B cell (primary cell): ENCODE measurements around the gene ARID3A. TPM values are rescaled to one million over a fixed set of nuclear protein-coding genes. Genes with fewer than 3 reads are reported as not detected.

ENCODE experiments used
- ATAC-seq: fragments of 200-7000 bp; cut with Tn5 transposase; one replicate; pipeline ENCODE4 v1.10.0; 2021; ENCODE audit warnings: low read depth, mild to moderate bottlenecking, moderate number of reproducible peaks, moderate library complexity
- CTCF ChIA-PET: fragments of 350-600 bp; sonication (Branson Sonifier 250); formaldehyde crosslinking; loops from one replicate; lab custom pipeline; 2021; ENCODE audit warnings: antibody characterized with exemption, inconsistent platforms; lab: Charles Lee
- POLR2A ChIA-PET: fragments of 350-600 bp; sonication (Branson Sonifier 250); formaldehyde crosslinking; loops from one replicate; lab custom pipeline; 2021; ENCODE audit warnings: antibody characterized with exemption; lab: Charles Lee
- DNase-seq: peaks from one replicate; pipeline ENCODE4 v3.0.0; 2013
- H2AFZ ChIP-seq: 2 replicates; pipeline ENCODE4 v1.6.1; 2012; ENCODE audit warnings: mild to moderate bottlenecking, low read depth, low read length; ENCODE audit not compliant: insufficient read depth, poor library complexity, severe bottlenecking
- H3K27ac ChIP-seq, 2 donors: 1 replicate in 1 of 2; 2 replicates in 1 of 2; pipeline ENCODE4 v1.5.1; 2012 to 2013; ENCODE audit warnings: low read length in 2 of 2, mild to moderate bottlenecking in 2 of 2, moderate library complexity in 1 of 2
- H3K27me3 ChIP-seq, 4 experiments: fragments of 200-600 bp in 1 of 4; sonication (generic) in 1 of 4; replicated peaks in 1 of 4; 1 replicate in 2 of 4; 2 replicates in 2 of 4; pipeline versions ENCODE4 v1.6.1 to v1.7.0; 2013 to 2016; ENCODE audit warnings: low read length in 3 of 4, mild to moderate bottlenecking in 2 of 4, mixed read lengths in 1 of 4, moderate library complexity in 1 of 4; ENCODE audit not compliant: insufficient read depth in 4 of 4, control insufficient read depth in 3 of 4; ENCODE audit errors: control extremely low read depth in 1 of 4
- H3K36me3 ChIP-seq, 2 experiments: replicated peaks in 1 of 2; 1 replicate in 1 of 2; 2 replicates in 1 of 2; pipeline versions ENCODE4 v1.6.1 to v1.7.1; 2013; ENCODE audit warnings: low read length in 1 of 2; ENCODE audit not compliant: insufficient read depth in 2 of 2, control insufficient read depth in 1 of 2; ENCODE audit errors: control extremely low read depth in 1 of 2, extremely low read depth in 1 of 2
- H3K4me1 ChIP-seq, 2 donors: fragments of 200-600 bp in 1 of 2; sonication (generic) in 1 of 2; 1 replicate in 1 of 2; 2 replicates in 1 of 2; pipeline versions ENCODE4 v1.5.1 to v1.6.1; 2013 to 2017; ENCODE audit warnings: low read length in 2 of 2; ENCODE audit not compliant: control insufficient read depth in 2 of 2, insufficient read depth in 2 of 2
- H3K4me2 ChIP-seq: replicated peaks from 2 replicates; pipeline ENCODE3; 2012; ENCODE audit warnings: mild to moderate bottlenecking, low read depth, low read length; ENCODE audit not compliant: poor library complexity, severe bottlenecking
- H3K4me3 ChIP-seq, 5 experiments: fragments of 200-600 bp in 1 of 5; sonication (generic) in 1 of 5; 1 replicate in 3 of 5; 2 replicates in 2 of 5; pipeline versions ENCODE4 v1.5.1 to v1.7.0; 2011 to 2016; ENCODE audit warnings: low read length in 4 of 5, mild to moderate bottlenecking in 4 of 5, low read depth in 2 of 5, control low read depth in 1 of 5, moderate library complexity in 1 of 5; ENCODE audit not compliant: insufficient read depth in 1 of 5; ENCODE audit errors: control extremely low read depth in 1 of 5, extremely low read depth in 1 of 5
- H3K79me2 ChIP-seq: fragments of 200-600 bp; sonication (generic); one replicate; pipeline ENCODE4 v1.6.0; 2016; ENCODE audit warnings: low read length; ENCODE audit not compliant: control insufficient read depth, insufficient read depth
- H3K9ac ChIP-seq: fragments of 200-600 bp; sonication (generic); 2 replicates; pipeline ENCODE4 v1.6.1; 2017; ENCODE audit warnings: mild to moderate bottlenecking, low read length, moderate library complexity
- H3K9me3 ChIP-seq, 3 donors: one replicate each; pipeline versions ENCODE4 v1.6.1 to v1.7.1; 2013; ENCODE audit warnings: low read length in 2 of 3; ENCODE audit not compliant: control insufficient read depth in 2 of 3, insufficient read depth in 1 of 3; ENCODE audit errors: control extremely low read depth in 1 of 3
- H4K20me1 ChIP-seq: 2 replicates; pipeline ENCODE4 v1.6.0; 2012; ENCODE audit warnings: mild to moderate bottlenecking, low read length; ENCODE audit not compliant: insufficient read depth, control insufficient read depth, poor library complexity, severe bottlenecking
- H3K27ac Mint-ChIP-seq: one replicate; pipeline ENCODE4 v1.8.0; 2021; ENCODE audit warnings: mixed read lengths
- H3K27me3 Mint-ChIP-seq: one replicate; pipeline ENCODE4 v1.8.0; 2021; ENCODE audit warnings: mixed read lengths
- H3K4me1 Mint-ChIP-seq: one replicate; pipeline ENCODE4 v1.8.0; 2021; ENCODE audit warnings: mixed read lengths
- H3K4me3 Mint-ChIP-seq: one replicate; pipeline ENCODE4 v1.8.0; 2021; ENCODE audit warnings: mixed read lengths
- H3K9me3 Mint-ChIP-seq: one replicate; pipeline ENCODE4 v1.8.0; 2022; ENCODE audit warnings: mixed read lengths; ENCODE audit not compliant: insufficient read depth
- EZH2 ChIP-seq: IDR thresholded peaks from 2 replicates; pipeline ENCODE4 v1.6.1; 2012; ENCODE audit warnings: borderline replicate concordance, low read depth, mild to moderate bottlenecking, moderate library complexity, low read length; ENCODE audit not compliant: insufficient read depth, poor library complexity, severe bottlenecking
- WGBS: methylation state at CpG from one replicate; pipeline ENCODE4 v1.1.5; 2013; ENCODE audit warnings: missing lambda C conversion rate; ENCODE audit not compliant: insufficient coverage; 5-methylcytosine and 5-hydroxymethylcytosine counted together
- intact Hi-C: fragments of 100-400 bp; cut with micrococcal nuclease; formaldehyde crosslinking; loops from one replicate; pipeline ENCODE4 v1.10.0; 2022
- polyA plus RNA-seq: library from polyadenylated mRNA; depleted of rRNA; stranded (reverse); fragments of >200 nt; gene quantifications from 2 replicates; pipeline ENCODE4 v1.2.3, GENCODE V29; 2012
- total RNA-seq, 2 donors: library from RNA; stranded (reverse); fragments of 120-200 nt in 1 of 2; gene quantifications; 1 replicate in 1 of 2; 2 replicates in 1 of 2; pipeline versions ENCODE4 v1.2.3 to v1.2.4, GENCODE V29; 2013 to 2022
- TF ChIP-seq, protein P1 (sequence below): fragments of 200-600 bp; IDR thresholded peaks from one replicate; pipeline ENCODE4 v1.8.0; 2022; ENCODE audit warnings: antibody characterized with exemption, mild to moderate bottlenecking

The ARID3A gene
- total and polyA plus RNA-seq, 2 donors (not counting 1 experiment from before 2014, with no cell fraction given), result 22.9 to 60.5 TPM

DNA sequence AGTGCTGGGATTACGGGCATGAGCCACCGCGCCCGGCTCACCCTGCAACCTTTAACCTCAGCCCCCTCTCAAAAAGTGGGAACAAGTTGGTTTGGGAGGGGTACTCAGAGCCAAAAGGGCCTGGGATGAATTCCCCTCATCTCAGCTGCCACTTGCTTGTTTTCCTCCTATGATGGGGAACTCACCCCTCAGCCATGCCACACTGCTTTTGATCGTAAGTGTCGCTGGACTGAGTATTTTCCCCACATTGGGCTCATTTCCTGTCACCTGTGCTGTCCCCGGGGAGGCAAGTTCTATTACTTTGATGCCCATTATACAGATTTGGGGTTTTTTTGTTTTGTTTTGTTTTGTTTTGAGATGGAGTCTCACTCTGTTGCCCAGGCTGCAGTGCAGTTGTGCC is 19.4 kb upstream of the ARID3A start:
- peaks cover 50 to 59% of the 10 kb centered on the region in 2 donors for H3K4me1 ChIP-seq
- Mint-ChIP-seq H3K27me3 (no peaks in the 10 kb centered on the region), H3K4me3 (peak overlapping the region; percentile 85), H3K4me1 (peaks cover 54% of the 10 kb centered on the region), H3K27ac (peak overlapping the region; percentile 100), H3K9me3 (no peaks in the 10 kb centered on the region)
- H3K79me2 ChIP-seq, result peaks cover 76% of the 10 kb centered on the region
- DNase-seq (peak; percentile 80), ATAC-seq (no peak)
- H3K9ac ChIP-seq, result peak overlapping the region; percentile 27
- no CpG with 5 or more reads among the region's 7 CpGs for WGBS
- no peaks in the 10 kb centered on the region for H3K27me3 ChIP-seq
- peak overlapping the region; percentile 97 to 99 for H3K27ac ChIP-seq
- H4K20me1 ChIP-seq, result peaks cover 29% of the 10 kb centered on the region
- TF ChIP-seq EZH2, result no peak
- TF ChIP-seq, protein P1, sequence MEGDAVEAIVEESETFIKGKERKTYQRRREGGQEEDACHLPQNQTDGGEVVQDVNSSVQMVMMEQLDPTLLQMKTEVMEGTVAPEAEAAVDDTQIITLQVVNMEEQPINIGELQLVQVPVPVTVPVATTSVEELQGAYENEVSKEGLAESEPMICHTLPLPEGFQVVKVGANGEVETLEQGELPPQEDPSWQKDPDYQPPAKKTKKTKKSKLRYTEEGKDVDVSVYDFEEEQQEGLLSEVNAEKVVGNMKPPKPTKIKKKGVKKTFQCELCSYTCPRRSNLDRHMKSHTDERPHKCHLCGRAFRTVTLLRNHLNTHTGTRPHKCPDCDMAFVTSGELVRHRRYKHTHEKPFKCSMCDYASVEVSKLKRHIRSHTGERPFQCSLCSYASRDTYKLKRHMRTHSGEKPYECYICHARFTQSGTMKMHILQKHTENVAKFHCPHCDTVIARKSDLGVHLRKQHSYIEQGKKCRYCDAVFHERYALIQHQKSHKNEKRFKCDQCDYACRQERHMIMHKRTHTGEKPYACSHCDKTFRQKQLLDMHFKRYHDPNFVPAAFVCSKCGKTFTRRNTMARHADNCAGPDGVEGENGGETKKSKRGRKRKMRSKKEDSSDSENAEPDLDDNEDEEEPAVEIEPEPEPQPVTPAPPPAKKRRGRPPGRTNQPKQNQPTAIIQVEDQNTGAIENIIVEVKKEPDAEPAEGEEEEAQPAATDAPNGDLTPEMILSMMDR, result no peak
- ChIA-PET POLR2A (interaction anchor here (0.7 to 5.7 kb wide), 6 partner anchors 10 to 181 kb away, joined by 3 to 56 read pairs (median 4); partner anchors contain the start of genes MED16 and RNU6-9), CTCF (interaction anchor here (0.9 to 6.3 kb wide), 9 partner anchors 10 to 78 kb away, joined by 3 to 46 read pairs (median 5); partner anchors contain the start of genes KISS1R, MED16, RNU6-9 and WDR18)
- no peak overlapping the region for H2AFZ ChIP-seq
- H3K9me3 ChIP-seq, result peaks cover 0 to 10% (median 0%) of the 10 kb centered on the region in 3 donors
- peak overlapping the region; percentile 92 for H3K4me2 ChIP-seq
- intact Hi-C loops, result loop anchor here (5.0 kb wide), 1 partner anchor 356 kb away; no protein-coding TSS in a partner anchor
- H3K36me3 ChIP-seq, result peaks cover 0 to 26% of the 10 kb centered on the region in 2 experiments
- H3K4me3 ChIP-seq, result peak overlapping the region in 2 of 5 experiments; percentile 2 to 38
